Measurements from ENCODE around the gene CLPTM1.
"Not testable (repeated sequence)": the region's sequence is repeated elsewhere in the genome, so short reads cannot be mapped to it uniquely, and the experiment has no call there.

CLPTM1 gene

GRCh38 chr19:44975444-44975843 lies 20.3 kb downstream of the CLPTM1 start:
- no peak for DNase-seq

DNA sequence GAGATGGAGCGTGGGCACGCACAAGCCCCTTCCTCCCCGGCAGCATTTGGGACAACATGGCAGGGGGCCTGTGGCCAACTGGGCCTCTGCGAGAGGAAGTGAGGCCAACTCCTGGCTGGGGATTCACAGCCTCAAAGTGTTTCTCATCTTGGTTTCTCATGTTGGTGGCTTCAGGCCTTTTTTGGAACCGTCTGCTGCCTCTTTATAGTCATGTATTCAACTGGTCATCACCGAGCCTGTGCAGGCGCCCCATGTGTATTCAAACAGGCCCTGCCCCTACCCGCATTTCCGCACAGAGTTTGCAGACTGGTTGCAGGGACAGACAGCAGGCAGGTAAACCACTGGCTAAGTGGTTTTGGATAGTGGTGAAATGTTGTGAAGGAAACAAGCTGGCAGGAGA lies 28.8 kb downstream of the CLPTM1 start:
- DNase-seq = no peak

DNA sequence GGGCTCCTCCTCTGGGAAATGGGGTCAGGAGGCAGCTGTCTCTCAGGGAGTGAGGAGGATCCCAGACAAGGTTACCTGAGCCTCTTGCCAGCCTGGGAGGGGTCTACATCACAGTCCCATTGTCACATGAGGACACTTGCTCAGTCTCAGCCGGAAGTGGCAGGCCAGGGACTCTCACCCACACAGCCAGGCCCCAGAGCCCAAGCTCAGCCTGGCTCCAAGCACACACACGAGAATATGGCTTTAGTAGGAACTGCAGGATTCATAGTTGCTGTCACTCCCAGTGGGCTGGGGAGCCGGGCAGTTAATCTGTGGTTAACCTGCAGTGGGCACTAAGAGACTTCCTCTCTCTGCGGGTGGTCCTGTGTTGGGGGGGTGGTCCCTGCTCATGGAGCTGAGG lies 30.3 kb downstream of the CLPTM1 start:
- DNase-seq = no peak

DNA sequence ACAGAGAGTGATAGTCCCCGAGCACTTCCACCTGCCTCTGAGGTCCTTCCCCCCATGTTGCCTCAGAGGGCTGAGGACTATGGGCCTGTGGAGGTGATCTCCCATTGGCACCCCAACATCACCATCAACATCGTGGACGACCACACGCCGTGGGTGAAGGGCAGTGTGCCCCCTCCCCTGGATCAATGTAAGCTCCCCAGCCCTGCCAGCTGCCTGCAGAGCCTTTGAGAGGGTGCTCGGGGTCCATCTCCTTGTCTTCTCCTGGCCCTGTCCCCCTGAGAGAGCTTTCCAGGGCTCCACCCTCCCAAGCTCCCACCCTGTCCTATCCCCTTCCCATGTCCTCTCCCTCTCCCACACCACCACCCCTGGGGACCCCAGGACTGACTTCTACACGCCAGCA lies 31.2 kb downstream of the CLPTM1 start:
- DNase-seq = no peak

DNA sequence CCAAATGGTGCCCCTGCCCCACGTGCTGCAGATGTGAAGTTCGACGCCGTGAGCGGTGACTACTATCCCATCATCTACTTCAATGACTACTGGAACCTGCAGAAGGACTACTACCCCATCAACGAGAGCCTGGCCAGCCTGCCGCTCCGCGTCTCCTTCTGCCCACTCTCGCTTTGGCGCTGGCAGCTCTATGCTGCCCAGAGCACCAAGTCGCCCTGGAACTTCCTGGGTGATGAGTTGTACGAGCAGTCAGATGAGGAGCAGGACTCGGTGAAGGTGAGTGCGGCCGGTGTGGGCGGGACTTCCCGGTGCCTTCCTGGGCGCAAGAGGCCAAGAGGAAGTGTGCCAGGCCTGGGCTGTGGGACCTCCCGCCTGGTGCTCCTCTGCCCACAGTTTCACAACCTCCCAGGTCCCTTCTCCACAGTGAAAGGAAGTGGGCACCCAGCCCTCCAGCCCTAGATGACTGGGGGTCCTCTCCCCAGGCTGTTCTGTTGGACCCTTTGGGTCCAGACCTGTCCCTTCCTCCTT lies 32.0 kb downstream of the CLPTM1 start:
- DNase-seq = no peak

GRCh38 chr19:44988273-44988672 lies 33.1 kb downstream of the CLPTM1 start:
- DNase-seq = no peak

DNA sequence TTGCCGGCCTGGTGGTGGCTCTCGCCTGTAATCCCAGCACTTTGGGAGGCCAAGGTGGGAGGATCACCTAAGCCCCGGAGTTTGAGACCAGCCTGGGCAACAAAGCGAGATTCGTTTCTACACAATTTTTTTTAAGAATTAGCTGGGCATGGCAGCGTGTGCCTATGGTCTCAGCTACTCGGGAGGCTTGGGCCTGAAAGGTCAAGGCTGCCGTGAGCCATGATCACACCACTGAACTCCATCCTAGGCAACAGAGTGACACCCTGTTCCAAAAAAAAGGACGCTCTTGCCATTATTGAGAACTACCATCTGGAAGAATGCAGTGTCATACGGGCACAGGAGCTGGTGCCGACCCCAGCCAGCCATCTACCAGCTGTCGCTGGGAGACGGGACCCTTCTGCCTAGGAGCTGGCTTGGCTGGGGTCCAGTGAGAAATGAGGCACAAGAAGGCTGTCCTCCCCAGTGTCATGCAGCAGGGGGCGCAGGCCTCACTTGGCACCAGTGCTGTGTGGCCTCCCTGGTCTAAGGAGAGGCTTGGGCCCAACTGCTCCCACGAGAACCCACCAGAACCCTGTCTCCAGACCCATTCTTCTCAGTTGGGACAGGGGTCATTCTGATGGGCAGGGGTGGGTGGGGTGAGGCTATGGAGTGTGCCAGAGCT lies 33.8 kb downstream of the CLPTM1 start:
- peak; percentile 70 for DNase-seq

- no peak for DNase-seq
Observed at GRCh38 chr19:44990459-44990858, 35.3 kb downstream of the CLPTM1 start.

- DNase-seq = no peak
Observed at GRCh38 chr19:44990966-44991365, 35.8 kb downstream of the CLPTM1 start.

DNA sequence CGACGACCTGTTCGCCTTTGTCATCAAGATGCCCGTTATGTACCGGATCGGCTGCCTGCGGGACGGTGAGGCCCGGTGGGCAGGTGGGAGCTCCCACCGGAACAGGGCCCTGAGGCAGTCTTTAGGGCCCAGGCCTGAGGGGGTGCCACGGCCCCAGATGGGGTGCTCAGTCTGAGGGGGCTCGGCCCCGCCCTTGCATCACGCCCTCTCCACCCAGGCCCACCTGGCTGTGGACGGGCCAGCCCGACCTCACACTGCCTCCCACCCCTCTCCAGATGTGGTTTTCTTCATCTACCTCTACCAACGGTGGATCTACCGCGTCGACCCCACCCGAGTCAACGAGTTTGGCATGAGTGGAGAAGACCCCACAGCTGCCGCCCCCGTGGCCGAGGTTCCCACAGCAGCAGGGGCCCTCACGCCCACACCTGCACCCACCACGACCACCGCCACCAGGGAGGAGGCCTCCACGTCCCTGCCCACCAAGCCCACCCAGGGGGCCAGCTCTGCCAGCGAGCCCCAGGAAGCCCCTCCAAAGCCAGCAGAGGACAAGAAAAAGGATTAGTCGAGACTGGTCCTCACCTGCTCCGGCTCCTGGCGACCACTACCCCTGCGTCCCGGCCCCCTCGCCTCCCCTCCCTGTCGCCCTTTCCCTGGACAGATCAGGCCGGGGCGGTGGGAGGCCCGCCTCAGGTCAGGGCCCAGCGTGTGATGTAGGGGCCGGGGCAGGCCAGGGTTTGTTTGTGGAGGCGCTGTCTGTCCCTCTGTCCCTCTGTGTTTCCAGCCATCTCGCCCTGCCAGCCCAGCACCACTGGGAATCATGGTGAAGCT lies 37.4 kb downstream of the CLPTM1 start:
- DNase-seq = no peak

DNA sequence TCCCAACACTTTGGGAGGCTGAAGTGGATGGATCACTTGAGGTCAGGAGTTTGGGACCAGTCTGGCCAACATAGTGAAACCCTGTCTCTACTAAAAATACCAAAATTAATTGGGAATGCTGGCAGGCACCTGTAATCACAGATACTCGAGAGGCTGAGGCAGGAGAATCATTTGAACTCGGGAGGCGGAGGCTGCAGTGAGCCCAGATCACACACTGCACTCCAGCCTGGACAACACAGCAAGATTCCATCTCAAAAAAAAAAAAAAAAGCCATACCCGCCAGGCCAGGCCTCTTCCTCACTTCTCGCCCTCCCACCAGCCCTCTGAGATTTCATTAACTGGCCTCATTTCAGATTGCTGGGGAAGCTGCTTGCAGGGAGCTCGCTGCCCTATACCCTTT lies 38.3 kb downstream of the CLPTM1 start:
- no peak for DNase-seq

GRCh38 chr19:44993926-44994537 lies 38.9 kb downstream of the CLPTM1 start:
- DNase-seq = no peak

- DNase-seq = no peak
Observed at GRCh38 chr19:44998025-44998424, 42.8 kb downstream of the CLPTM1 start.

DNA sequence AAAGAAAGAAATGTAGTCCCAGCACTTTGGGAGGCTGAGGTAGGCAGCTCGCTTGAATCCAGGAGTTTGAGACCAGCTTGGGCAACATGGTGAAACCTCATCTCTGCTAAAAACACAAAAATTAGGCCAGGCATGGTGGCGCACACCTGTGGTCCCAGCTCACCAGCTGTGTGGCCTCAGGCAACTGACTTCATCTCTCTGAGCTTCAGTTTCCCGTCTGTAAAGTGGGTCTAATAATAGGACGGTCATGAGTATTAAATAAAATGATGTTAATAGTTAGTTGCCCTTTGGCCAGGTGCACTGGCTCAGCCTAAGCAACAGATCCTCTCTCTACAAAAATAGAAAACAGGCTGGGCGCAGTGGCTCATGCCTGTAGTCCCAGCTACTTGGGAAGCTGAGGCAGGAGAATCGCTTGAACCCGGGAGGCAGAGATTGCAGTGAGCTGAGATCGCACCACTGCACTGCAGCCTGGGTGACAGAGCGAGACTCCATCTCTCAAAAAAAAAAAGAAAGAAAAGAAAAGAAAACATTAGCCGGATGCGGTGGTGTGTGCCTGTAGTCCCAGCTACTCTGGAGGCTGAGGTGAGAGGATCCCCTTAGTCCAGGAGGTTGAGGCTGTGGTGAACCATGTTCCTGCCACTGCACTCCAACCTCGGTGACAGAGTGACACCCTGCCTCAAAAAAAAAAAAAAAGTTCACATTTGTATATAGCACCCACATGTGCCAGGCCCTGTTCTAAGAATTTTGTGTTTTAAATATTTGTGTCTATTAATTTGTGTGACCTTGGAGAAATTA lies 44.1 kb downstream of the CLPTM1 start:
- not testable (repeated sequence) for DNase-seq

- not testable (repeated sequence) for DNase-seq
Observed at GRCh38 chr19:45000665-45001064, 45.5 kb downstream of the CLPTM1 start.

GRCh38 chr19:45001087-45001739 lies 46.0 kb downstream of the CLPTM1 start, which contains the start of gene RELB:
Gene RELB (plus strand): TSS chr19:45001464. CDS start chr19:45001580, 116 bp downstream.
- peak; percentile 97 for DNase-seq

DNA sequence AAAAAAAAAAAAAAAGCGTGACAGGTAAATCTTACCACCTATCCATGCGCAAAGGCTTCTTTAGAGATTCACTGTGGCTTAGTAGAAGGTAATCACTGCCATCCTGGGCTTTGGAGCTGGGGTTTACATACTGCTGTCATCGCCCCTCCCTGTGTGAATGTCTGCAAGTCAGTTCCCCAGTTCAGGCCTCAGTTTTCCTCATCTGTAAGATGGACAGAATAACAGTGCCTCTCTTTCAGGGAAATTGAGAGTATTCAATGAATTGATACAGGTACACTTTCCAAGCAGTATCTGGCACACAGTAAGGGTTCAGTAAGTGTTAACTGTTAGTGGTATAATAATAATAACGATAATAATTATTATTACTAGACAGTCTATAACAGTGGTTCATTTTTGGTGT lies 48.3 kb downstream of the CLPTM1 start:
- DNase-seq = no peak

- no peak for DNase-seq
Observed at GRCh38 chr19:45005787-45006186, 50.6 kb downstream of the CLPTM1 start.

DNA sequence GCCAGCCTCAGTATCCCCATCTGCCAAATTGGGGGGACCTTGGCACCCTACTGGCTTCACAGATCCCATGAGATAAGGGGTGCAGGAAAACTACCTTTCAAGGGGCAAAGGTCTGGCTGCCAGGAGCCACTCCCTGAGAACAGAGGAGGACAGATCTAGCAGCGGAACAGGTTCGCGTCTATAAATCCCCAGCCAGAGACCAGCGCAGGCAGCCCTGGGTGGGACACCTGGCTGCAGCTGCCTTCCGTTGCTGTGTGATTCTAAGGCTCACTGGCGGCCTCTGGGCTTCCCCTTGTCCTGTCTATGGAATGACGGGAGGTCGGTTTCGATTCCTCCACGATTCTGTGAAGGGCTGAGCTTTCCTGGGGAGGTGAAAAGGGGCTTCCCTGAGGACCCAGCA lies 53.4 kb downstream of the CLPTM1 start:
- no peak for DNase-seq

GRCh38 chr19:45009625-45010255 lies 54.6 kb downstream of the CLPTM1 start:
- DNase-seq = no peak

- DNase-seq = no peak
Observed at GRCh38 chr19:45010306-45010705, 55.1 kb downstream of the CLPTM1 start.

DNA sequence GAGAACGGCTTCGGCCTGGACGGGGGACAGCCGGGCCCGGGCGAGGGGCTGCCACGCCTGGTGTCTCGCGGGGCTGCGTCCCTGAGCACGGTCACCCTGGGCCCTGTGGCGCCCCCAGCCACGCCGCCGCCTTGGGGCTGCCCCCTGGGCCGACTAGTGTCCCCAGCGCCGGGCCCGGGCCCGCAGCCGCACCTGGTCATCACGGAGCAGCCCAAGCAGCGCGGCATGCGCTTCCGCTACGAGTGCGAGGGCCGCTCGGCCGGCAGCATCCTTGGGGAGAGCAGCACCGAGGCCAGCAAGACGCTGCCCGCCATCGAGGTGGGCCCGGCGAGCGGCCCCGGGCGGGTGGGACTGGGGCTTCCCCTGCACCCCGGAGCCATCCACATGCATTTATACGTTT lies 56.8 kb downstream of the CLPTM1 start:
- no peak for DNase-seq

Data from activated CD8-positive, alpha-beta memory T cell treated with anti-CD3 and anti-CD28 coated beads, Interleukin-2, amount 50 U/mL, for 4 hours (primary cell).